Stimulated activated CD4-positive, alpha-beta T cell treated with anti-CD3 and anti-CD28 coated beads, Interleukin-1b, Interleukin-23, amount 100 ng/mL, for 4 hours (primary cell): ENCODE results near the gene PCDHA5.

ENCODE experiments used
- DNase-seq, 2 donors: peaks; one replicate each; pipeline ENCODE4 v3.0.0-alpha.2; 2020; ENCODE audit warnings: low read depth in 2 of 2

PCDHA5 gene

GRCh38 chr5:140862441-140863295 lies 41.3 kb downstream of the PCDHA5 start:
- DNase-seq, result no peak

GRCh38 chr5:140868721-140869554 lies 47.5 kb downstream of the PCDHA5 start, which contains the start of gene PCDHA11:
TSS of gene PCDHA11 (plus strand) at chr5:140868957. CDS start at chr5:140869104, 147 bp downstream.
- DNase-seq, result no peak

GRCh38 chr5:140869555-140869886 lies 48.1 kb downstream of the PCDHA5 start:
- DNase-seq, result no peak

GRCh38 chr5:140870221-140871201 lies 49.1 kb downstream of the PCDHA5 start:
- DNase-seq, result no peak
